Thyroid gland (tissue), 4 donors: ENCODE measurements around the gene MAN2B1. TPM values are rescaled to one million over a fixed set of nuclear protein-coding genes. Genes with fewer than 3 reads are reported as not detected.
A peak's percentile ranks its signal among the peaks of the same experiment; 100 is the strongest.
"Not testable (repeated sequence)": the region's sequence is repeated elsewhere in the genome, so short reads cannot be mapped to it uniquely, and the experiment has no call there.

Source experiments
- DNase-seq, 2 donors: peaks; one replicate each; pipeline ENCODE4 v3.0.0-alpha.2; 2019
- H3K27ac ChIP-seq, 3 donors: fragments of 200-600 bp; sonication (generic); 1 replicate in 2 of 3; 2 replicates in 1 of 3; pipeline ENCODE4 v1.5.1; 2016 to 2019; ENCODE audit warnings: mild to moderate bottlenecking in 1 of 3, moderate library complexity in 1 of 3
- H3K27me3 ChIP-seq: fragments of 200-600 bp; sonication (generic); one replicate; pipeline ENCODE4 v1.5.1; 2019
- H3K36me3 ChIP-seq, 2 donors: fragments of 200-600 bp; sonication (generic); one replicate each; pipeline ENCODE4 v1.5.1; 2016 to 2019
- H3K4me1 ChIP-seq, 2 donors: fragments of 200-600 bp; sonication (generic); one replicate each; pipeline ENCODE4 v1.5.1; 2017 to 2019
- H3K4me3 ChIP-seq, 3 donors: fragments of 200-600 bp; sonication (generic); replicated peaks in 1 of 3; 1 replicate in 2 of 3; 2 replicates in 1 of 3; pipeline ENCODE4 v1.5.1; 2016; ENCODE audit warnings: mild to moderate bottlenecking in 1 of 3
- H3K9me3 ChIP-seq: fragments of 200-600 bp; sonication (generic); one replicate; pipeline ENCODE4 v1.5.1; 2017
- CTCF ChIP-seq, 6 experiments: fragments of 200-600 bp in 3 of 6; fragments of 450-650 bp in 3 of 6; sonication (generic) in 3 of 6; IDR thresholded peaks; one replicate each; pipeline ENCODE4 v1.5.1; 2016 to 2019; ENCODE audit warnings: antibody characterized with exemption in 6 of 6, mild to moderate bottlenecking in 2 of 6, inconsistent platforms in 1 of 6, moderate library complexity in 1 of 6
- POLR2A ChIP-seq, 2 donors: fragments of 450-650 bp; IDR thresholded peaks; one replicate each; pipeline ENCODE4 v1.6.1; 2017; ENCODE audit warnings: antibody characterized with exemption in 2 of 2, mild to moderate bottlenecking in 2 of 2, moderate library complexity in 1 of 2
- WGBS, 2 donors: methylation state at CpG; one replicate each; pipeline ENCODE4 v1.1.5; 2017; 5-methylcytosine and 5-hydroxymethylcytosine counted together
- intact Hi-C: fragments of 100-400 bp; cut with DNase I; formaldehyde crosslinking; loops from one replicate; pipeline ENCODE4 v1.15.1; 2023
- total RNA-seq, 4 donors: library from RNA; depleted of rRNA; stranded (reverse); fragments of >200 nt; gene quantifications; one replicate each; pipeline ENCODE4 v1.2.3, GENCODE V29; 2016

Gene MAN2B1
- total RNA-seq, 4 donors from 2014 or later, result 38.0 to 106 (median 82.5) TPM

- peak; percentile 94 for DNase-seq
- TF ChIP-seq POLR2A (IDR thresholded peaks at IDR 0.05) (peak in 1 of 2 donors; percentile 51), CTCF (IDR thresholded peaks at IDR 0.05) (peak in 1 of 6 experiments; percentile 19)
- H3K4me1 ChIP-seq, result peaks cover 5 to 9% of the 10 kb centered on the region in 2 donors
- peaks cover 20 to 33% of the 10 kb centered on the region in 2 donors for H3K36me3 ChIP-seq
- no peaks in the 10 kb centered on the region for H3K9me3 ChIP-seq
- 0% methylated on average over 50 to 55 of the region's 68 CpGs for WGBS, 2 donors
- intact Hi-C loops, result no loop called here
- peak within 1 kb of the TSS; percentile 27 to 91 (median 77) for H3K4me3 ChIP-seq
- H3K27ac ChIP-seq, result peak within 1 kb of the TSS; percentile 89 to 98 (median 94)
- no peaks in the 10 kb centered on the region for H3K27me3 ChIP-seq
Measured at GRCh38 chr19:12681074-12681987, 14.8 kb upstream of the MAN2B1 start, which contains the start of gene DHPS. TSS of gene DHPS (minus strand) at chr19:12681880. CDS start at chr19:12681766, 114 bp downstream.

- H3K4me1 ChIP-seq, result peaks cover 5 to 9% of the 10 kb centered on the region in 2 donors
- H3K36me3 ChIP-seq, result peaks cover 30 to 45% of the 10 kb centered on the region in 2 donors
- TF ChIP-seq CTCF (IDR thresholded peaks at IDR 0.05), result no peak
- no peak for TF ChIP-seq POLR2A (IDR thresholded peaks at IDR 0.05)
- intact Hi-C loops, result no loop called here
- no peak overlapping the region for H3K4me3 ChIP-seq
- no peaks in the 10 kb centered on the region for H3K9me3 ChIP-seq
- no peaks in the 10 kb centered on the region for H3K27me3 ChIP-seq
- WGBS, 2 donors, result 92 to 95% methylated on average over 9 of the region's 9 CpGs
- no peak for DNase-seq
- no peak overlapping the region for H3K27ac ChIP-seq
Measured at GRCh38 chr19:12680034-12680433, 13.5 kb upstream of the MAN2B1 start.

- WGBS, 2 donors, result 85 to 96% methylated on average over 5 of the region's 5 CpGs
- not testable (repeated sequence) for H3K9me3 ChIP-seq, H3K4me1 ChIP-seq, H3K27ac ChIP-seq, H3K4me3 ChIP-seq, DNase-seq, H3K27me3 ChIP-seq
- intact Hi-C loops, result loop anchor here (10.0 kb wide), 1 partner anchor 167 kb away; no protein-coding TSS in a partner anchor
- H3K36me3 ChIP-seq, result peaks cover 42 to 61% of the 10 kb centered on the region in 2 donors
Measured at GRCh38 chr19:12678039-12678438, 11.5 kb upstream of the MAN2B1 start.

GRCh38 chr19:12676928-12677327 lies 10.4 kb upstream of the MAN2B1 start:
- Histone ChIP-seq H3K4me1 (peaks cover 5 to 9% of the 10 kb centered on the region in 2 donors), H3K27me3 (no peaks in the 10 kb centered on the region), H3K9me3 (no peaks in the 10 kb centered on the region), H3K27ac (no peak overlapping the region), H3K36me3 (peaks cover 52 to 69% of the 10 kb centered on the region in 2 donors), H3K4me3 (no peak overlapping the region)
- no peak for DNase-seq
- 89 to 98% methylated on average over 10 of the region's 12 CpGs for WGBS, 2 donors
- TF ChIP-seq POLR2A (IDR thresholded peaks at IDR 0.05) (no peak), CTCF (IDR thresholded peaks at IDR 0.05) (no peak)
- intact Hi-C loops, result loop anchor here (10.0 kb wide), 1 partner anchor 168 kb away; no protein-coding TSS in a partner anchor

- Histone ChIP-seq H3K4me3 (no peak overlapping the region), H3K27ac (no peak overlapping the region), H3K27me3 (no peaks in the 10 kb centered on the region), H3K4me1 (peaks cover 5 to 9% of the 10 kb centered on the region in 2 donors), H3K9me3 (no peaks in the 10 kb centered on the region), H3K36me3 (peaks cover 52 to 69% of the 10 kb centered on the region in 2 donors)
- intact Hi-C loops, result loop anchor here (10.0 kb wide), 1 partner anchor 168 kb away; no protein-coding TSS in a partner anchor
- TF ChIP-seq POLR2A (IDR thresholded peaks at IDR 0.05) (no peak), CTCF (IDR thresholded peaks at IDR 0.05) (peak; percentile 54 to 84 (median 73))
- peak; percentile 82 to 88 for DNase-seq
- WGBS, 2 donors, result 13 to 20% methylated on average over 3 to 4 of the region's 4 CpGs
Measured at GRCh38 chr19:12676384-12676792, 9.8 kb upstream of the MAN2B1 start.
